HG03135 (cell line): ENCODE data around the gene THSD8.
A peak's percentile ranks its signal among the peaks of the same experiment; 100 is the strongest.

ENCODE experiments used
- ATAC-seq: cut with Tn5 transposase; IDR thresholded peaks from one replicate; pipeline ENCODE4 v1.9.1; 2021; ENCODE audit warnings: mild to moderate bottlenecking, moderate library complexity; ENCODE audit not compliant: unreplicated experiment

THSD8 gene

DNA sequence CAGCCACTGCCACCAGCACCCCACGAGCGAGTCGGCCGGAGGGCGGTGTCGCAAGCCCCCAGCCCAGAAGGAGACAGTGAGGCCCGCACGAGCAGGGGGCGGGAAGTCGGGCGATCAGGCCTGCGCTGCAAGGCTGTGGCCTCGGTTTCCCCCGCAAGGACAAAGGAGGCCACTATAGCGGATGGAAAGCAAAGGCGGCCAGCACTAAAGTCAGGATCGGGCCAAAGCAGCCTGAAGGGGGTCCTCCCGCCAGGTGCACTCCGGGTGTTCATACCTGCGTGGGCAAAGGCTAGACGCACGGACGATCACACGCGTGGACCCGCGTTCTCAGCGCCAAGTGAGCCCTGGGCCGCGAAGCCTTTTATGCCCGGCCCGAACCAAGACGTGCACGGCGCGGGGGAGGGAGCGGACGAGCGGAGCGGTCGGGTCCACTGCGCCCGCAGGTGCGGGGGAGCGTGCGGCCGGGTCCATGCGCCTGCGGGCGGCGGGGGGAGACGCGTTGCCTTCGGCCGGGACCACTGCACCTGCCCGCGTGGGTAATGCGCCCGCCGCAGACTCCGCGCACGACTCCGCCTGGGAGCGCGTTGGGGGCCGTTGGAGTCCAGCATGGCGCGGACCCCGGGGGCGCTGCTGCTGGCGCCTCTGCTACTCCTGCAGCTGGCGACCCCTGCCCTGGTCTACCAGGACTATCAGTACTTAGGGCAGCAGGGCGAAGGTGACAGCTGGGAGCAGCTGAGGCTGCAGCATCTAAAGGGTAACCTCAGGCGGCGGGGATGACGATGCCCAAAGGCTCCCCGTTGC, at the start of gene THSD8, which contains the start of gene PRDX2:
Gene THSD8, plus strand, starts transcription at position 604 of the 801 bp plus-strand sequence. Its CDS starts 3 bp downstream, at position 607.
Gene PRDX2, minus strand, starts transcription at position 335 of the 801 bp plus-strand sequence. CDS start 539 bp downstream, outside the sequence.
- no peak for ATAC-seq

DNA sequence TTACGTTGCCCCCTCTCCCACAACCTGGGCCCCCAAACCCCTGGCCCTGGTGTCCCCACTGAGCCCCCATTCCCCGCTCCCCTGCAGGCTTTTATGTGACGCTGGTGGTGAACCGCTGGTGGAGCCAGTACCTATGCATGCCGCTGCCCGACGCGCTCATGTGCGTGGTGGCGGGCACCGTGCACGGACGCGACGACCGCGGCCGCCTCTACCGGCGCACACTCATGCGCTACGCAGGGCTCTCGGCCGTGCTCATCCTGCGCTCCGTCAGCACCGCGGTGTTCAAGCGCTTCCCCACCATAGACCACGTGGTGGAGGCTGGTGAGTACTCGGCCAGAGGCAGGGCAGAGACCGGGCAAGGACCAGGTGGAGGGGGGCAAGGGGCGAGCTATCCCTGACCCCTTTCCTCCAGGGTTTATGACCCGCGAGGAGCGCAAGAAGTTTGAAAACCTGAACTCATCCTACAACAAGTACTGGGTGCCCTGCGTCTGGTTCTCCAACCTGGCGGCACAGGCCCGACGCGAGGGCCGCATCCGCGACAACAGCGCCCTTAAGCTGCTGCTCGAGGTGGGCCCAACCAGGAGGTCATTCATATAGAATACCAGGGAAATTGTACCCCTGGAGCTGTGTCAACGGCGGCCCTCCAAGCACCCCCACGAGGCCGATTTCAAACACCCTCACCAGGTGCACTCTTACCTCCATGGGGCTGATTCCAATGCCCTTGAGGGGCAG, 47.2 kb upstream of the THSD8 start:
- ATAC-seq: no peak

DNA sequence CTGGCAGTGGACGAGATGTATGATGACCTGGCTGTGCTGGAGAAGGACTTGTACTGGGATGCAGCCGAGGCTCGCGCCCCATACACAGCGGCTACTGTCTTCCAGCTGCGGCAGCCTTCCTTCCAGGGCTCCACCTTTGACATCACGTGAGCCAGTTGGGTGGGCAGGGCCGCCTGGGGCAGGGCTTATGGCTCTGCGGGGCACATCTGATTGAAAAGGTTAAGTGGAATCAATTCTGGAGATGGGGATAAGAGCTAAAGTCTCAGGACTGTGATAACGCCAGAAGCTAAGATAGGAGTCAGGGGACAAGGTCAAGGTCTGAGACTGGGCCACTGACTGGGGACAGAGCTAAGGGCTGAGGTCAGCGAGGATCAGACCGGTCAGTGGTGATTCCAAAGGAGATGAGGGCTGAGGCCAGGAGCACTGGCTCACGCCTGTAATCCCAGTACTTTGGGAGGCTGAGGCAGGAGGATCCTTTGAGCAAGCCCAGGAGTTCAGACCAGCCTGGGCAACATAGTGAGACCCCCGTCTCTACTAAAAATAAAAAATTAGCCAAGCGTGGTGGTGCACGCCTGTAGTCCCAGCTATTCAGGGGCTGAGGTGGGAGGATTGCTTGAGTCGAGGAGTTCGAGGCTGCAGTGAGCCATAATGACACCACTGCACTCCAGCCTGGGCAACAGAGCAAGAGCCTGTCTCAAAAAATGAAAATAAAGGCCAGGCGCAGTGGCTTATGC, 45.6 kb upstream of the THSD8 start:
- ATAC-seq: no peak

DNA sequence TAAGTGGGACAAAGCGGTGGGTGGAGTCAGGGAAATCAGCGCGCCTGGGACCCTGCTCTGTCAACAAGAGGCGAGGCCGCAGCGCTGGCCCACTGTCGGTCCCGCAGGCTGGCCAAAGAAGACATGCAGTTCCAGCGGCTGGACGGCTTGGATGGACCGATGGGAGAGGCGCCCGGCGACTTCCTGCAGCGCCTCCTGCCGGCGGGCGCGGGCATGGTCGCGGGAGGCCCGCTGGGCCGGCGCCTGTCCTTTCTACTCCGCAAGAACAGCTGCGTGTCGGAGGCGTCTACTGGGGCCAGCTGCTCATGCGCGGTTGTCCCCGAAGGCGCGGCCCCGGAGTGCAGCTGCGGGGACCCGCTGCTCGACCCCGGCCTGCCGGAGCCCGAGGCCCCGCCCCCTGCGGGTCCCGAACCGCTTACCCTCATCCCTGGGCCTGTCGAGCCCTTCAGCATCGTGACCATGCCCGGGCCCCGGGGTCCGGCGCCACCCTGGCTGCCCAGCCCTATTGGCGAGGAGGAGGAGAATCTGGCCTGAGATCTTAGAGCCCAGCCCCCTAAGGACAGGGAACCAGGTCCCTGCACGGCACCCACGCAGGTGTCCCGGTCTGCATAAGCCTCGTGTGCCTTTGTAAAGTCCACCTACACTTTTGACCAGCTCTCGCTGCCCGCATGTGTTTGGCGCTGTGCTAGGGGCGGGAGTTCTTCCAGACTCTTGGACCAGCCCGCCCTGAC, 44.2 kb upstream of the THSD8 start:
- ATAC-seq: no peak

DNA sequence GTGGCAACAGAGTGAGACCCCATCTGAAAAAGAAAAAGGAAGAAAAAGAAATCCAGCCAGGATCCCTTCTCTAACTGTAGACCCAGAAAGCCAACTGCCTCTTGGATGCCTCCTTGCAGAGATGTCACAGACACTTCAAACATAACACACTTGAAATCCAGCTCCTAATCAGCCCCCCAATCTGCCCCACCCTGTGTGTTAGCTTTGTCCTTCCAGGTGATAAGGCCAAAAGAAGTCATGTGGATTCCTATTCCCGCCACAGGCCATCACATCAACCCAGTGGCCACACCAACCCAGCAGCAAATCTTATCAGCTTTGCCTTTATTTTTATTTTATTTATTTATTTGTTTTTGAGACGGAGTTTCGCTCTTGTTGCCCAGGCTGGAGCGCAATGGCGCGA, 42.2 kb upstream of the THSD8 start:
- ATAC-seq: no peak

DNA sequence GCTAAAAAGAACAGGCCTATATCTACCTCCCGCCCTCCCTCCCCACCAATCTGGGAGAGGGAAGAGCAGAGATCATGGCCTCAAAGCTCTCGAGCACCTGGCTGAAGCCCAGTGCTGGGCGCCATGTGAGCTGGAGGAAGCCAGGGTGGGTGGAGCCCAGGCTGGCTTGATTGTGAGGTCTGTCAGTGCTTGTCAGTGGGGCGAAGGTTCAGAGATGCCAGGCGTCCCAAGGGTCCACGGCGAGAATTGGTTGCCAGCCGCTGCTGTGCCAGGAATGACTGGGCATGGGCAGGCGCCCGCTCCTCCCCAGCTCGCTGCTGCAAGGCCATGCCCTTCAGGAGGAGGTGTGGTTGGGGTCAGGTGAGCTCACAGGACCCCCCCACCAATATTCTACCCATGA, 38.8 kb upstream of the THSD8 start:
- ATAC-seq: no peak

DNA sequence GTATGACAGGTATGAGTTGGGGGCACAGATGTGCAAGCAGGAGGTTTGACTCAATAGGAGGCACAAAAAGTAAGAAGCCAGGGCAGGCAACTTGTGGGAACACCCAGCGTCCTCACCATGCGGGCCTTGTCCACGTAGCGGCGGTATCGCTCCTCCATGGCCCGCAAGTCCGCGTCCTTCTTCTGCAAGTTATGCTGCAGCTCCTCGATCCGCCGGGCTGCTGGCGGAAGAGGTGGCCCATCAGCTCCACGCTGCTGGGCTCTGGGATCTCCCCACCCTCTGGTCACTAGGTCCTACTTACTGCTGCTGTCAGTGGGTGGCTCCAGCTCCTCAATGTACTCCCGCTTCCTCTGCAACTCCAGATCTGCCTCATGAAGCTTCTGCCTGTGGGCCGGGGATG, 37.2 kb upstream of the THSD8 start:
- no peak for ATAC-seq

DNA sequence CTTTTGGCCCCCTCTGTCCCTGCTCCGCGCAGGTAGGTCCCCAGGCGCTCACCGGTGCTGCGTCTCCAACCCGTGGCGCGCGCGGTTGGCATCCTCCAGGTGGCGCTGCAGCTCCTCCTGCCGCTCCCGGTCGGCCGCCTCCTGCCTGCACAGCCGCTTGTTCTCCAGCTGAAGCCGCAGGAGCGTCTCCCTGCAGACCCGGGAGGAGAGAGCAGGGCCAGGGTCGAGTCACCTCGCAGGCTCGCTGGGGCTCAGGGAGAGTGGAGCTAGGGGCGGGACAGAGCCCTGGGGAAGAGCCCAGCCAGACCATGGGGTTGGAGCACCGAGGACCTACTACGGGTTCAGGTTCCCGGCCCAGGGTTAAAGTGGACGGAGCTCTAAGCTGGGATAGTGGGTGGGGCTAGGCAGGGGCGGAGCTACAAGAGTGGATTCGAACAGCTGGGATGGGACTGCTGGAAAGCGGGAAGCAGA, 35.8 kb upstream of the THSD8 start:
- ATAC-seq: no peak

DNA sequence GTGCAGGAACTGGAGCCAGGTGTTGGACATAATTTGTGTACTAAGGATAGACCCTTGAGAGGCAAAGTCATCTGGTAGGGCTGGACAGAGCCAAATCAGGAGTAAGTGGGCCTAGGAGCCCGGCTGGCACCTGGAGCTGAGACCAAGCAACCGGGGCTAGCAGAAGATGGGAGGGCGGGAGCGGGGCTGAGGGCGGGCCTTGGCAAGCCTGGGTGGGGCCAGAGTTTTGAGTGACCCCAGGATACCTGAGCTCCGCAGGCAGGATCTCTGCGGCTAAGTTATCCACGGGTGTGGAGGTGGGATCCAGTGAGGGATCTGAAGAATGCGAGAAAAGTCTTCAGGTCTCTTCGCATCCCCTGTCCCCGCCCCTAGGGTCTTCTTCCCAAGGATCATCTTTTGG, 34.7 kb upstream of the THSD8 start:
- no peak for ATAC-seq

DNA sequence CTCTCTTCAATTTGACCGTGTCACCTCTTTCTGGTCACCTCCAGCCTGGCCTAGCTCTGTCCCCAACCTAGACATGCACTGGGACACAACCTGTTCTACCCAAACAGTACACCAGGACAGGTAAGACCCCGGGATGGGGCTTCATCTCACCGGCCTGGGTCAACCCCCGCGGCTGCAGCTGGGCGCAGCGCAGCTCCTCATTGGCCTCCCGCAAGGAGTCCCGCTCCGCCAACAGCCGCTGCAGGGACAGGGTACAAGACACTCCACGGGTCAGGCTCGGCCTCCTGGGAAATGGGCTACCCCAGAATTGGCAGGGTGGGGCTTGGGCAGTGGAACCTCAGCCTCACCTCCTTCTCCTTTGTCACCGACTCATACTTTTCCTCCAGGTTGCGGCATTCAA, 34.2 kb upstream of the THSD8 start:
- no peak for ATAC-seq

DNA sequence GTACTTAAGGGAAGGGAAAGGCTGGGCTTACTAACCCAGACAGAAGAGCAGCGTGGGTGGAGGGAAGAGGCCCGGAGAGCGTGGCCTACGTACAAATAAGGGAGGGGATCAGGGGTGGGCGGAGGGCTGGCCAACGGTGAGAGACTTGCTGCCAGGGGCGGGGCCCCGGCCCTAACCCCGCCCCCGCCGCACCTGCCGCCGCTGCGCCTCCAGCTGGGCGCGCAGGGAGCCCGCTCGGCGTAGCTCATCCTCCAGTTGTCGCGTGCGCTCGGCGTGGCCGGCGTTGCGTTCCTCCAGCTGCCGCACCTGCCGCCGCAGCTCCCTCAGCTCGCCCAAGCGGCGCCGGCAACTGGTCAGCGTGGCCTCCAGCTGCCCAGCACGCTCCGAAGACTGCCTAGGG, 32.2 kb upstream of the THSD8 start:
- ATAC-seq: no peak

DNA sequence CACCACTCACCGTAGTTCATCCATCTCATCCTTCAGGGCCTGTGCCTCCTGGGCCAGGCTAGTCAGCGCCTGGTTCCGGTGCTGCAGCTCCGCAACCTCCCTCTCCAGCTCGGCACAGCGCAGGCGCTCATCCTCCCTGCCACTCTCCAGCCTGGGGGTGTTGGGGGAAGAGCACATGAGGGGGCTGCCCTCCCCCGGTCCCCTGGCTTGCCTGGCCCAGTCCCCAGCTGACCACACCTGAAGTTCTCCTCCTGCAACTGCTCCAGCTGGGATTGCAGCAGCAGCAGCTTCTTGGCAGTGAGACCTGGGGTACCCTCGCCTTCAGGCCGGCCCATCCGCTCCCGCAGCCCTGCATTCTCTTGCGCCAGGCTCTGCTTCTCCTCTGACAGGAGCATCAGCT, 30.9 kb upstream of the THSD8 start:
- no peak for ATAC-seq

DNA sequence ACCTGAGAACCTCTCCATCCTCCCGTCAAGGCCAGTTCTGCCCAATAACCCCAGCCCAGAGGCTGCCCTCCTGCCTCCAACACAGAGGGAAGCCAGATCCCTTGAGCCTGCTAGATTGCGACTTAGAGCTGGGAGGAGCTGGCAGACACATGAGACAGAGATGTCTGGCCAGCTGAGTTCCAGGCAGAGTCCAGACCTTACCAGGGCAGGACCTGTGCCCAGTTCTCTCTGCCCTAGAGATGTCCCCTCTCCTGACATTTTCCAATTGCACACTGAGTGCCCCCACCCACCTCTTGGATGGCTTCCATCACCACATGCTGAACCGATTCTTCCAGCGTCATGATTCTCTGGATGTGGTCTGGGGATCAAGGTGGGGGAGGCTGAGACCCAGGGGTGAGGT, 29.5 kb upstream of the THSD8 start:
- no peak for ATAC-seq

DNA sequence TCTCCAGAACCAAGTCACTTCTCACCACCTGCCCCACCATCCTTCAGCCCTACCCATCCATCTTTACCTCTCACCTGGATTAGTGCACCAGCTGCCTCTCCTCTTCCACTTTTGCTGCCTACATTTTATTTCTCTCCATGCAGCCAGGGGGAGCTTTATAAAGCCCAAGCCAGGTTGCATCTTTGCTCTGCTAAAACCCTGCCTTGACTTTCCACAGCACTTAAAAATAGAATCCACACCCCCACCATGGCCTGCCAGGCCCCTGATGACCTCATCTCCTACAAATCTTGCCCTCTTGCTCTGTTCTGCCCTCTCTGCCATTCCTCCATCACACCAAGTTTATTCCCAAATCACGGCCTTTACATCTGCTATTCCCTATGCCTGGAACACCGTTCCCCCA, 28.3 kb upstream of the THSD8 start:
- ATAC-seq: no peak

DNA sequence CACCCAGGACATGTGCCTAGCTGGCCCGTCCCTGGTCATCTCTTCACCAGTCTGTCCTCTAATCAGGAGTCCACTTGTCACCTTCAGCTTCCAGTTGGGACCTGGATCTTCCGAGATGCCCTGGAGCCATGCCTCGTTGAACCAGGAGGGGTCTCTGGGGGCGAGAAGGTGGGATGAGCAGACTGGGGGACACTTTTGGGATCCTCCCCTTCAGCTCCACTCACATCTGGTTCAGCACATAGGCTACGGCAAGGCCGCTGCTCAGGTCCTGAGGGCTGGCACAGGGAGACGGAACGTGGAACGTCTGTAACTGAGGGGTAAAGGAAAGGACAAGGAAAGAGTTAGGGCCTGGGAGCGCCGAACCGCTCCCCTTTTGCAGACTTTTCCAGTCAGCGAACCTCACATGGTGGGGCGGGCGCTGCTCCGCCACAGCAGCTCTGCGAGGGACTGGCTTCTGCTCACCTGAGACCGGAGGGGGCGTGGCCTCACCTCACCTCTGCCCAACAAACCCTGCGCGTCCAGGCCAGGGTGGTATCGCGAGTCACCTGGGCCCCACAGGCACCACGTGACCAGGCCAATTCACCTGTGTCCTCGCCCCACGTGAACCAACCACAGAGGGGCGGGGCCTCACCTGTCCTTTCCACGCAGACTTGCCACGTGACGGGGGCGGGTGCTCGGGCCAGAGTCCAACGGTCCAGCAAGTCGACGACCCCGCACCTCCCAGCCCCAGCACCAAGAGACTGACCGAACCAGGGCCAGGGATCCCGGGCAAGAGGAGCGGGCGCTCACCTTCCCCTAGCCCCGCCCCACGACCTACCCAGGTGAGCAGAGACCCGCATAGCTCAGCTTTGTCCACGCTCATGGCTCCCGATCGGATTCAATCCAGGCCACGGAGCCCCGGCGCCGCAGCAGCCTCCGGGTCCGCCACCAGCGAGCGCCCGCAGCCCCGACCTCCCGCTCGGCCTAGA, 27.0 kb upstream of the THSD8 start, which contains the start of gene HOOK2:
Gene HOOK2, minus strand, starts transcription at position 965 of the 968 bp plus-strand sequence. Its CDS starts 103 bp downstream, at position 862.
- ATAC-seq: no peak

DNA sequence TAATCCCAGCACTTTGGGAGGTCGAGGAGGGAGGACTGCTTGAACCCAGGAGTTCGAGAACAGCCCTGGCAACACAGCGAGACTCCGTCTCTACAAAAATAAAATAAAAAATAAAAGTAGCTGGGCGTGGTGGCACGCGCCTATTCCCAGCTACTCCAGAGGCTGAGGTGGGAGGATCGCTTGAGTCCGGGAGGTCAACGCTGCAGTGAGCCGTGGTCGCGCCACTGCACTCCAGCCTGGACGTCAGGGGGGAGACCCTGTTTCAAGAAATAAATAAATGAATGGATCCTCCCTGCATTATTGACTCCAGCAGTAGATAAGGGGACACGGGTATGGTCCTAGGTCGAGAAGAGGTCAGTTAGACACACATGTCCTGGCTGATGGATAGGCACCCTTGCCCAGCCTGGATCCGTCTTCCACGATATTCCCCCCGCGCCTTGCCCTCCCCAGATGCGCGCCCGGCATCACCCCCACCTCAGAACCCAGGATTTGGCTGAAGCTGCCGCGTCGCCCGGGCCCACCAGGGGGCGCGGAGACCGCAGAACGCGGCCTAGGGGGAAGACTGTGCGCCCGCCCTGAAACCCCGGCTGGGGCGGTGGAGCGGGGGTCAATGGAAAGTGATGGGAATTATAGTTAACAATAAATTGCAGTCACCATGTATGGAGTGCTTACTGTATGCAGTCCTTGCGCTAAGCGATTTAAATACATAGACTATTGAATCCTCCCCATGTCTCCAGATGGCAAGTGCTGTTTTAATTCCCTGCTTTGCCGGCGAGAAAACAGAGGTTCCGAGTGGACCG, 24.5 kb upstream of the THSD8 start:
- ATAC-seq: peak; percentile 34

DNA sequence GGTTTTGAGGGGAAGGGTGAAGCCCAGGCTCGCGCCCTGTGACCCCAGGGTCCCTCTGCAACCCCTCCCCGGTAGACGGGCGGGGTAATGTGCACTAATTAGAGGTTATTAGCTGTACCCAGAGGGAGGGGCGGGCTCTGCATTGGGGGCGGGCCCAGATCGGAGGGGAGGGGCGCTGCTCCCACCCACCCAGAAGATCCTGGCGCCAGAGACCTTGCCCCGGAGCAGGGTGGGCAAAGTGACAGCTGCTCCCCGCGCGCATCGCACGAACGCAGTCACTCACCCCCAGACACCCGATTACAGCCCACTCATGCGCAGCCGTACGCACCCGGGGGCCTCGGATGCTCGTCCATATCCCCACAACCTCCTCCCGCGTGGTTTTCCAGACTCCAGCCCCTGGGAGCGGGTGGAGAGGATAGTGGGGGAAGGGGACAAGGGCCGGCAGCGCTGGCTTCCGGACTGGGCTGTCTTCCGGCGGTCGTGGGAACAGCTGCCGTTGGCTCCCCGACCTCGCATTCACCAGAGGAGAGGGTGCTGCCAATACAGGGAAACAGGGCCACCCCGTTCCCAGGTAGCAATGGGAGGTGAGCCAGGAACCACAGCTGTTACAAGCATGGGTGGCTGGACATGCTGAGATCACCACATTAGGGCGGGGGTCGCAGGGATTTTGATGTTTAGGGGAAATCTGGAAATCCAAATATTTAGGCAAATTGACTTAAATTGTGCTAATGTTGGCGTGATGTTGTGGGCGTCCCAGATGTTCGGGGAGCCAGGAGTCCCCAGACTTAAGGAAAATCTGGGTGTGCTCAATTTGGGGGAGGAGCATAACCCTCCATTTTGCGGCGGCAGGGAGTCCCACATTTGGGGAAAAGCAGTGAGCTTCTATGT, 23.6 kb upstream of the THSD8 start:
- no peak for ATAC-seq

DNA sequence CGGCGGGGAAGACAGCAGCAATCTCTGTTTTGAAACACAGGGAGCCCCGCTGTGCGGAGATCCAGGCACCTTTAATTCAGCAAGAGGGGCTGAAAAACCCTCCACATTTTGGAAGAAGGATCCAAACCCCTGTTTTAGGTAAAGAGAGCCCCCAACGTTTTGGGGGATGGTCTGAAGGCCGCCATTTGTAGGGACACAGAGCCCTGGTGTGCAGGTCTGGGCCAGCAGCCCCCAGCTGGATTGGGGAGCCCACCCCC, 23.0 kb upstream of the THSD8 start:
- no peak for ATAC-seq
